ENCODE data around the gene SLC30A3. TPM values are rescaled to one million over a fixed set of nuclear protein-coding genes. Genes with fewer than 3 reads are reported as not detected.

Gene SLC30A3
- total and polyA plus RNA-seq, 10 of the 15 experiments (the other 5 are each of a cell fraction or from before 2014, with no cell fraction given), result 0.23 TPM; not detected in 9

DNA sequence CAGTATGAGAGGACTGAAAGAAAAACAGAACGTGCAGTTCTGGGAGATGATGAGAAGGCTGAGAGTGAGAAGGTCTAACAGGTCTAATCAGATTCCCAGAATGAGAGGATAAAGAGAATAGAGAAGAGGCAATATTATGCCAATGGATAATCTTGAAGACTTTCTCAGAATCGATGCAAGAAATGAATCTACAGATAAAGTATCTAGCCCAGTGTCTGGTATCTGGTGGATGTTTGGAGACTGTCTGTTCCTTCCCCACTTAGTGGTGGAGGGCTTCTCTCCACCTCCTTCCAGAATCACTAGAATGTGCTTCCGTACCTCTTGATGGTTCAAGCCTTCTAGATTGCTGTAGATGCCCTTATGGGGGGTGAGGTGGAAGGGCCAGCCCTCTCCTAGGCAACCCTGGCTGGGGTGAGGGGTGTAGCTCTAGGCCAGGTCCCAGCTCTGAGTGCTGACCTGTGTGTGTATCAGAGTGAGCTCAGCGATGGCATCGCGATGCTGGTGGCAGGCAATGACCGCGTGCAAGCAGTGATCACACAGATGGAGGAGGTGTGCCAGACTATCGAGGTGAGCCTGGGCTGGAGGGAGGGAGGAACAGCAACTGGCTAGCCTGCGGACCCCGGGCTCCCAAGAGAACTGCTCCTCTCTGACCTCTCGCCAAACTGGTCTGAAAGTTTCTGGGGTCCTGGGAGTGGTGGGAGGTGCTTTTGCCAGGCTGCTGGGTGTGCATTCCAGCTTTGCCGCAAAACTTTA lies 41.8 kb upstream of the SLC30A3 start:
- TF ChIP-seq NFYB (IDR thresholded peaks at IDR 0.05; ENCODE audit: insufficient read depth, low read depth, low read length) (no peak), CHD1 (IDR thresholded peaks at IDR 0.05; ENCODE audit: low read depth, low read length) (no peak)
- TF ChIP-seq, protein P1, sequence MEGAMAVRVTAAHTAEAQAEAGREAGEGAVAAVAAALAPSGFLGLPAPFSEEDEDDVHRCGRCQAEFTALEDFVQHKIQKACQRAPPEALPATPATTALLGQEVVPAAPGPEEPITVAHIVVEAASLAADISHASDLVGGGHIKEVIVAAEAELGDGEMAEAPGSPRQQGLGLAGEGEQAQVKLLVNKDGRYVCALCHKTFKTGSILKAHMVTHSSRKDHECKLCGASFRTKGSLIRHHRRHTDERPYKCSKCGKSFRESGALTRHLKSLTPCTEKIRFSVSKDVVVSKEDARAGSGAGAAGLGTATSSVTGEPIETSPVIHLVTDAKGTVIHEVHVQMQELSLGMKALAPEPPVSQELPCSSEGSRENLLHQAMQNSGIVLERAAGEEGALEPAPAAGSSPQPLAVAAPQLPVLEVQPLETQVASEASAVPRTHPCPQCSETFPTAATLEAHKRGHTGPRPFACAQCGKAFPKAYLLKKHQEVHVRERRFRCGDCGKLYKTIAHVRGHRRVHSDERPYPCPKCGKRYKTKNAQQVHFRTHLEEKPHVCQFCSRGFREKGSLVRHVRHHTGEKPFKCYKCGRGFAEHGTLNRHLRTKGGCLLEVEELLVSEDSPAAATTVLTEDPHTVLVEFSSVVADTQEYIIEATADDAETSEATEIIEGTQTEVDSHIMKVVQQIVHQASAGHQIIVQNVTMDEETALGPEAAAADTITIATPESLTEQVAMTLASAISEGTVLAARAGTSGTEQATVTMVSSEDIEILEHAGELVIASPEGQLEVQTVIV (IDR thresholded peaks at IDR 0.05; ENCODE audit: borderline replicate concordance, partially characterized antibody), result no peak
- TF ChIP-seq, protein P2, sequence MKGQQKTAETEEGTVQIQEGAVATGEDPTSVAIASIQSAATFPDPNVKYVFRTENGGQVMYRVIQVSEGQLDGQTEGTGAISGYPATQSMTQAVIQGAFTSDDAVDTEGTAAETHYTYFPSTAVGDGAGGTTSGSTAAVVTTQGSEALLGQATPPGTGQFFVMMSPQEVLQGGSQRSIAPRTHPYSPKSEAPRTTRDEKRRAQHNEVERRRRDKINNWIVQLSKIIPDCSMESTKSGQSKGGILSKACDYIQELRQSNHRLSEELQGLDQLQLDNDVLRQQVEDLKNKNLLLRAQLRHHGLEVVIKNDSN (IDR thresholded peaks at IDR 0.05; ENCODE audit: borderline replicate concordance, extremely low read length, insufficient read depth, low read depth, low read length), result no peak

More for the DNA sequence above, 41.8 kb upstream of the SLC30A3 start:
- BruUV-seq (replicated peaks), result no TSS peak
- RAD21 ChIA-PET (ENCODE audit: unreplicated experiment), result no interaction called here
- intact Hi-C loops (cut with micrococcal nuclease; ENCODE audit: unreplicated experiment) (loop anchor here (5.0 kb wide), 1 partner anchor 342 kb away; no protein-coding TSS in a partner anchor), in situ Hi-C loops (cut with MboI) (no loop called here)
- Histone ChIP-seq H3K79me2 (ENCODE audit: control insufficient read depth, insufficient read depth, low read length) (no peaks in the 10 kb centered on the region), H3K4me3 (no peak overlapping the region), H4K20me1 (ENCODE audit: control insufficient read depth, insufficient read depth) (no peaks in the 10 kb centered on the region), H3K9me3 (replicated peaks; ENCODE audit: control insufficient read depth, insufficient read depth, low read length) (no peaks in the 10 kb centered on the region; the same call in 2 of the 3 replicates), H3K4me2 (ENCODE audit: control insufficient read depth, insufficient read depth) (no peak overlapping the region), H3K9ac (ENCODE audit: control insufficient read depth, insufficient read depth, low read length) (no peak overlapping the region), H2AFZ (ENCODE audit: control insufficient read depth, low read depth, low read length) (no peak overlapping the region), H3K4me1 (ENCODE audit: control insufficient read depth, insufficient read depth, low read length) (no peaks in the 10 kb centered on the region), H3K36me3 (ENCODE audit: control insufficient read depth in 2 of 2, insufficient read depth in 2 of 2, low read length in 1 of 2) (no peaks in the 10 kb centered on the region), H3K27me3 (replicated peaks in 1 of 2; ENCODE audit: control insufficient read depth in 2 of 2, insufficient read depth in 2 of 2, low read length in 1 of 2) (no peaks in the 10 kb centered on the region; a peak in 1 of 4 replicates), H3K27ac (ENCODE audit: control insufficient read depth, insufficient read depth) (no peak overlapping the region)
- ATAC-seq (no peak), DNase-seq (ENCODE audit: low read depth, low spot score) (no peak), FAIRE-seq (no peak)
- WGBS (ENCODE audit: insufficient coverage, insufficient replicate concordance, low lambda C conversion rate, missing lambda C conversion rate), result 79% methylated on average over 13 of the region's 13 CpGs
- CTCF ChIA-PET, result interaction anchor here (1.4 to 3.7 kb wide), 7 partner anchors 18 to 205 kb away, joined by 3 to 60 read pairs (median 12); partner anchors contain the start of gene MPV17
- POLR2A ChIA-PET, result interaction anchor here (0.5 kb wide), 1 partner anchor 256 kb away, joined by 9 read pairs; no protein-coding TSS in a partner anchor
- SMC1A ChIA-PET (ENCODE audit: uncharacterized antibody, unreplicated experiment), result interaction anchor here (2.4 kb wide), 1 partner anchor 25 kb away, joined by 17 read pairs; no protein-coding TSS in a partner anchor

All from GM12878 (cell line).